Neutrophil (primary cell): Measurements from ENCODE around the gene PROB1.
A peak's percentile ranks its signal among the peaks of the same experiment; 100 is the strongest.
"Not testable (repeated sequence)": the region's sequence is repeated elsewhere in the genome, so short reads cannot be mapped to it uniquely, and the experiment has no call there.

ENCODE experiments used
- H3K27ac ChIP-seq: fragments of 200-600 bp; sonication (generic); 2 replicates; pipeline ENCODE4 v1.5.1; 2016; ENCODE audit warnings: mild to moderate bottlenecking, moderate library complexity
- H3K27me3 ChIP-seq: fragments of 200-600 bp; sonication (generic); 2 replicates; pipeline ENCODE4 v1.6.0; 2016; ENCODE audit warnings: mild to moderate bottlenecking
- H3K36me3 ChIP-seq: fragments of 200-600 bp; sonication (generic); 2 replicates; pipeline ENCODE4 v1.5.1; 2017
- H3K4me1 ChIP-seq, 2 experiments: fragments of 200-600 bp in 1 of 2; sonication (generic) in 1 of 2; 1 replicate in 1 of 2; 2 replicates in 1 of 2; pipeline versions ENCODE4 v1.5.1 to v1.6.1; 2013 to 2016; ENCODE audit warnings: low read depth in 1 of 2, low read length in 1 of 2, mild to moderate bottlenecking in 1 of 2, moderate library complexity in 1 of 2; ENCODE audit not compliant: control insufficient read depth in 1 of 2, insufficient read depth in 1 of 2
- H3K4me3 ChIP-seq, 2 experiments: fragments of 200-600 bp in 1 of 2; sonication (generic) in 1 of 2; 1 replicate in 1 of 2; 2 replicates in 1 of 2; pipeline ENCODE4 v1.5.1; 2013 to 2016; ENCODE audit warnings: low read depth in 1 of 2, low read length in 1 of 2, mild to moderate bottlenecking in 1 of 2, moderate library complexity in 1 of 2
- H3K9me3 ChIP-seq: fragments of 200-600 bp; sonication (generic); 2 replicates; pipeline ENCODE4 v1.5.1; 2016
- CTCF ChIP-seq: fragments of 200-600 bp; sonication (generic); IDR thresholded peaks from 2 replicates; pipeline ENCODE4 v1.5.1; 2016; ENCODE audit warnings: antibody characterized with exemption

Gene PROB1, protein sequence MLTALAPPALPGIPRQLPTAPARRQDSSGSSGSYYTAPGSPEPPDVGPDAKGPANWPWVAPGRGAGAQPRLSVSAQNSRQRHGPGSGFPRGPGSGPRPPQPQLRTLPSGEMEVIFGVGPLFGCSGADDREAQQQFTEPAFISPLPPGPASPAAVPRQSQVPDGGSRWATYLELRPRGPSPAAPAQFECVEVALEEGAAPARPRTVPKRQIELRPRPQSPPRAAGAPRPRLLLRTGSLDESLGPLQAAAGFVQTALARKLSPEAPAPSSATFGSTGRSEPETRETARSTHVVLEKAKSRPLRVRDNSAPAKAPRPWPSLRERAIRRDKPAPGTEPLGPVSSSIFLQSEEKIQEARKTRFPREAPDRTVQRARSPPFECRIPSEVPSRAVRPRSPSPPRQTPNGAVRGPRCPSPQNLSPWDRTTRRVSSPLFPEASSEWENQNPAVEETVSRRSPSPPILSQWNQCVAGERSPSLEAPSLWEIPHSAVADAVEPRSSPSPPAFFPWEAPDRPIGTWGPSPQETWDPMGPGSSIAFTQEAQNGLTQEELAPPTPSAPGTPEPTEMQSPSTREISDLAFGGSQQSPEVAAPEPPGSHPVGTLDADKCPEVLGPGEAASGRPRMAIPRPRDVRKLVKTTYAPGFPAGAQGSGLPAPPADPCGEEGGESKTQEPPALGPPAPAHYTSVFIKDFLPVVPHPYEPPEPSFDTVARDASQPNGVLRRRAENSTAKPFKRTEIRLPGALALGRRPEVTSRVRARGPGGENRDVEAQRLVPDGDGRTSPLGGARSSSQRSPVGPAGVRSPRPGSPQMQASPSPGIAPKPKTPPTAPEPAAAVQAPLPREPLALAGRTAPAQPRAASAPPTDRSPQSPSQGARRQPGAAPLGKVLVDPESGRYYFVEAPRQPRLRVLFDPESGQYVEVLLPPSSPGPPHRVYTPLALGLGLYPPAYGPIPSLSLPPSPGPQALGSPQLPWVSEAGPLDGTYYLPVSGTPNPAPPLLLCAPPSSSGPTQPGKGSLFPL

DNA sequence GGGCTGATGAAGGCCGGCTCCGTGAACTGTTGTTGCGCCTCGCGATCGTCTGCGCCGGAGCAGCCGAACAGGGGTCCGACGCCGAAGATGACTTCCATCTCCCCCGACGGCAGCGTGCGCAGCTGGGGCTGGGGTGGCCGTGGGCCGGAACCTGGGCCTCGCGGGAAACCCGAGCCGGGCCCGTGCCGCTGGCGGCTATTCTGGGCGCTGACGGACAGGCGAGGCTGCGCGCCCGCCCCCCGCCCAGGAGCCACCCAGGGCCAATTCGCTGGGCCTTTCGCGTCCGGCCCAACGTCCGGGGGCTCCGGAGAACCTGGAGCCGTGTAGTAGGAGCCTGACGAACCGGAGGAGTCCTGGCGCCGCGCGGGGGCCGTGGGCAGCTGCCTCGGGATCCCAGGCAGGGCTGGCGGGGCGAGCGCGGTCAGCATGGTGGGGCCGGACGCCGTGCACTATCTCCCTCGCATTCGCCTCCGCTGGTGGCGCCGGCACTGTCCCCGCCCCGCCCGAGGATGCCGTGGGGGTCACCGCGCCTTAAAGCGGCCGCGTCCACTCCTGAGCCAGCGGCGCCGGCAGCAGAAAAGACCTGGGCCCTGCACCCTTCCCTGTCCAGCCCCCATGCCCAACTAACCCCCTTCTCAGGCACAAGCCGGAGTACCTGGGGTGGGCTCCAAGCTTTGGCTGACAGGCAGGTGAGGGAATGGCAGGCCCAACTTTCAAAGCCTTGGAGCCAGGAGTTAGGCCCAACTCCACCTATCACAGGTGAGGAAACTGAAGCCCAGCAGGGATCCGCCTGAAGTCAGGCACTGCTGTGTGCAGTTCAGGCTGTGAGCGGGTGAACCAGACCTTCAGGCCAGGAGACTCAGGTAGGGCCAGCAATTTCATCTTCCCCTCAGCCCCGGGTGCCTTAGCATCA lies at the start of gene PROB1:
PROB1 (minus strand) TSS at position 451 of the 913 bp plus-strand sequence; CDS start at position 428, 23 bp downstream.
- no peak for TF ChIP-seq CTCF
- H3K4me3 ChIP-seq, result peak within 1 kb of the TSS; percentile 59 to 73
- peaks cover 29 to 32% of the 10 kb centered on the region in 2 experiments for H3K4me1 ChIP-seq
- no peaks in the 10 kb centered on the region for H3K36me3 ChIP-seq
- H3K27me3 ChIP-seq, result peaks cover 55% of the 10 kb centered on the region
- H3K27ac ChIP-seq, result no peak within 1 kb of the TSS
- H3K9me3 ChIP-seq, result no peaks in the 10 kb centered on the region

- H3K4me3 ChIP-seq, result no peak overlapping the region
- no peak for TF ChIP-seq CTCF
- H3K9me3 ChIP-seq, result no peaks in the 10 kb centered on the region
- H3K36me3 ChIP-seq, result no peaks in the 10 kb centered on the region
- peaks cover 6 to 7% of the 10 kb centered on the region in 2 experiments for H3K4me1 ChIP-seq
- no peak overlapping the region for H3K27ac ChIP-seq
- H3K27me3 ChIP-seq, result no peaks in the 10 kb centered on the region
Measured at GRCh38 chr5:139443831-139444453, 49.0 kb upstream of the PROB1 start.

- not testable (repeated sequence) for H3K27ac ChIP-seq, H3K4me3 ChIP-seq, H3K27me3 ChIP-seq, H3K36me3 ChIP-seq, H3K9me3 ChIP-seq
- peaks cover 9 to 12% of the 10 kb centered on the region in 2 experiments for H3K4me1 ChIP-seq
Measured at GRCh38 chr5:139440416-139440815, 45.5 kb upstream of the PROB1 start.

DNA sequence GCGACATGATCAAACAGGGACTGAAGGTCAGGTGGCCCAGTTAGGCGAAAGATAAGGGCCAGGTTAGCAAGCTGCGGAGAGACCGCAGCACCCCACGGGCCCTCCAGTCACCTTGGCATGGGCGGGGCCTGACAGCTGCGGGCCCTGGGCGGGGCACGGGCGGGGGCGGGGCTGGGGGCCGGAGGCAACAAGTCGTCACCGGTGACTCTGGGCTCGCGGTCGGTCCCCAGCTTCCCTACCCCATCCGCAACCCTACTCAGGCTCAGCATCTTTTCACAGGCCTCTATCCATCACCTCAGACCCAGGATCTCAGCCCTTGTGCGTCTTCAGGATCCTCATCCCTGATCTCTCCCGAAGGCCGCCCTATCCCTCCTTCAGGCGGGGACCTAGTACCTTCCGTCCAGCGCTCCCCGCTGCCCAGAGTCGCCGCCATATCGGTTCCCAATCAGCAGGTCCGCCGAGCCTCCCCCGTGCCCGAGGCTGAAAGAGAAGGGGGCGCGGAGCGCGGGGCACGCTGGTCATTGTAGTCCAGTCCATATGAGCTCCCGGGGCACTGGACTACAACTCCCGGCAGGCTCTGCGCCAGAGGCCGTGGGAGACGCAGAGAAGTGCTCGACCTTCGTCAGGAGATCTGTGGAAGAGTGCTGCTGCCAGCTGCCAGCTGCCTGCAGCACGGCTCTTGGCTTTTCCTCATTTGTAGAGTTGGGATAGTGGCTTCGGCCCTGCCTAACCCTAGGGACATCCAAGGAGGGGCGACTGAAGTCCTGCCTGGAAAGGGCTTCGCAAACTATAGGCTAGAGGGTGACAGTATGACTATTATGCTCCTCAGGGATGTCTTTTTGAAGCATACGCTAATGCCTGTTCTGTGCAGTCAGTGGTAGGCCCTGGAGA lies 44.4 kb upstream of the PROB1 start, which contains the start of gene DNAJC18:
DNAJC18 (minus strand) TSS at position 513 of the 891 bp plus-strand sequence; CDS start at position 433, 80 bp downstream.
- H3K4me3 ChIP-seq, result peak within 1 kb of the TSS; percentile 82 to 93
- H3K4me1 ChIP-seq, result peaks cover 9 to 12% of the 10 kb centered on the region in 2 experiments
- H3K27me3 ChIP-seq, result no peaks in the 10 kb centered on the region
- peak within 1 kb of the TSS; percentile 93 for H3K27ac ChIP-seq
- peak; percentile 26 for TF ChIP-seq CTCF
- H3K9me3 ChIP-seq, result no peaks in the 10 kb centered on the region
- H3K36me3 ChIP-seq, result no peaks in the 10 kb centered on the region

GRCh38 chr5:139438707-139439012 lies 43.8 kb upstream of the PROB1 start:
- Histone ChIP-seq H3K4me3 (peak overlapping the region; percentile 82 to 93), H3K27me3 (no peaks in the 10 kb centered on the region), H3K9me3 (no peaks in the 10 kb centered on the region), H3K4me1 (peaks cover 9 to 12% of the 10 kb centered on the region in 2 experiments), H3K36me3 (no peaks in the 10 kb centered on the region), H3K27ac (peak overlapping the region; percentile 93)
- TF ChIP-seq CTCF, result no peak
